Panc1 (cell line): Measurements from ENCODE around the gene SASH3. TPM values are rescaled to one million over a fixed set of nuclear protein-coding genes. Genes with fewer than 3 reads are reported as not detected.

Source experiments
- ATAC-seq: fragments of 200-7000 bp; cut with Tn5 transposase; 2 replicates; pipeline ENCODE4 v1.9.1; 2020; ENCODE audit warnings: mild to moderate bottlenecking, moderate library complexity
- BruUV-seq: library from RNA; stranded (reverse); fragments of 400-500 nt; replicated peaks from 2 replicates; lab custom pipeline; 2021; lab: Mats Ljungman, UMichigan
- CTCF ChIA-PET: fragments of 300-600 bp; sonication (Branson Sonifier 250); formaldehyde crosslinking; loops from one replicate; lab custom pipeline; 2022; ENCODE audit warnings: antibody characterized with exemption; lab: Charles Lee
- POLR2A ChIA-PET: fragments of 300-600 bp; sonication (Branson Sonifier 250); formaldehyde crosslinking; loops from one replicate; lab custom pipeline; 2022; ENCODE audit warnings: antibody characterized with exemption; lab: Charles Lee
- DNase-seq: peaks from one replicate; pipeline ENCODE4 v3.0.0-alpha.2; 2010; ENCODE audit warnings: low read depth, low spot score
- H3K27ac ChIP-seq: 2 replicates; pipeline ENCODE4 v1.5.1; 2011; ENCODE audit warnings: mild to moderate bottlenecking, low read length, inconsistent platforms
- H3K27me3 ChIP-seq: fragments of 200-500 bp; sonication (Bioruptor generic); 2 replicates; pipeline ENCODE4 v1.6.0; 2014; ENCODE audit warnings: low read length, inconsistent platforms; ENCODE audit not compliant: control insufficient read depth, insufficient read depth
- H3K36me3 ChIP-seq: fragments of 200-500 bp; sonication (Bioruptor generic); 2 replicates; pipeline ENCODE4 v1.5.1; 2014; ENCODE audit warnings: inconsistent platforms, mild to moderate bottlenecking, low read length, moderate library complexity; ENCODE audit not compliant: control insufficient read depth, insufficient read depth
- H3K4me1 ChIP-seq: 2 replicates; pipeline ENCODE4 v1.5.1; 2011; ENCODE audit warnings: inconsistent platforms, mild to moderate bottlenecking, low read length, moderate library complexity; ENCODE audit not compliant: control insufficient read depth, insufficient read depth
- H3K4me3 ChIP-seq, 2 experiments: 2 replicates each; pipeline ENCODE4 v1.5.1; 2011 to 2012; ENCODE audit warnings: low read depth in 2 of 2, low read length in 2 of 2, mild to moderate bottlenecking in 2 of 2, inconsistent platforms in 1 of 2, moderate library complexity in 1 of 2
- H3K9me3 ChIP-seq: fragments of 200-500 bp; sonication (Bioruptor generic); 2 replicates; pipeline ENCODE4 v1.5.1; 2014; ENCODE audit warnings: low read depth, mild to moderate bottlenecking, inconsistent platforms, low read length, moderate library complexity; ENCODE audit not compliant: control insufficient read depth, insufficient read depth
- POLR2AphosphoS5 ChIP-seq: IDR thresholded peaks from 2 replicates; pipeline ENCODE4 v1.6.1; 2012; ENCODE audit warnings: mild to moderate bottlenecking, low read depth, low read length, moderate library complexity
- SIN3A ChIP-seq: IDR thresholded peaks from 2 replicates; pipeline ENCODE4 v1.6.1; 2012; ENCODE audit warnings: low read depth, mild to moderate bottlenecking, low read length, moderate library complexity, borderline replicate concordance; ENCODE audit not compliant: insufficient read depth
- TCF7L2 ChIP-seq: IDR thresholded peaks from 2 replicates; pipeline ENCODE4 v1.6.1; 2011; ENCODE audit warnings: mild to moderate bottlenecking, low read depth, low read length, inconsistent platforms
- in situ Hi-C: cut with HindIII; loops from 2 replicates; pipeline ENCODE4 v1.10.0; 2016; ENCODE audit warnings: low sequenced_read_pairs, low pct_unique_long_range_greater_than_20kb
- intact Hi-C: fragments of 100-400 bp; cut with micrococcal nuclease; formaldehyde crosslinking; loops from one replicate; pipeline ENCODE4 v1.10.0; 2022; ENCODE audit not compliant: unreplicated experiment
- total RNA-seq: library from RNA; stranded (reverse); gene quantifications from one replicate; pipeline ENCODE4 v1.2.1, GENCODE V29; 2021; ENCODE audit not compliant: unreplicated experiment
- TF ChIP-seq, protein P1 (sequence below), 2 experiments: IDR thresholded peaks; 2 replicates each; pipeline ENCODE4 v1.6.1; 2011 to 2012; ENCODE audit warnings: low read depth in 2 of 2, control low read depth in 1 of 2, low read length in 1 of 2, mild to moderate bottlenecking in 1 of 2, moderate library complexity in 1 of 2; ENCODE audit not compliant: insufficient read depth in 1 of 2
- TF ChIP-seq, protein P2 (sequence below): fragments of 450-650 bp; IDR thresholded peaks from 2 replicates; pipeline ENCODE4 v1.5.1; 2017; ENCODE audit warnings: mild to moderate bottlenecking

Gene SASH3
- total RNA-seq, 1 experiment from 2014 or later, result 0.33 TPM

DNA sequence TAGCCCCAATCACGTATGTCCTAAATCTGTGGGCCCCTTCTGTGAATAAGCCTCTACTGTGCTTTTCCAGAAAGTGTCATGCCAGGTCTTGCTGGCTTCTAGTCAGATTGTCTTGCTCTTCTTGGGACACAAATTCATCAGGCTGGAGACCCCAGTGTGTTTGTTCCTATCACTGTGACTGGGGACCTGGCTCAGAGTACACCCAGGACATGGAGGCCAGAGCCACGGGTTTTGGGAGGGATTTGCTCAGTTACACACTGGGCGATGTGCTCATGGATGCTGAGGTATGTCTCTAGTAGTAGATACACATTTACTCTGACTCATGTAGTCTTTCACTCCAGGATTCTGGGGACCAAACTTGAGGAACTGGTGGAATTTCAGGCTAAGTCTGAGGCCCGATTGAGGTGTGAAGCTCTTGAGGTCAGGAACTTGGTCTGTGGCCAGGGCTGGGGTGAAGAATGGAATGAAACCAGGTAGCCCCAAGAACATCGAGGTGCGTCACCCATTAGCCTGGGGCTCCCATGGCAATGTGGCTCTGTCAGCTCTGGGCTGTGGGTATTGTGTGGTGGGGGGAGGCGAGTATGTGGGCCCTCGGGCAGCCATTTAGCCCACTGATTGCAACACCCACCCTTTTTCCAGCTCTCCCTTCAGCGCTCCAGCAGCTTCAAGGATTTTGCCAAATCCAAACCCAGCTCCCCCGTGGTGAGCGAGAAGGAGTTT lies 7.7 kb downstream of the SASH3 start:
- ChIA-PET POLR2A (interaction anchor here (0.6 kb wide), 1 partner anchor 9 kb away, joined by 4 read pairs; no protein-coding TSS in a partner anchor), CTCF (no interaction called here)
- ATAC-seq (no peak), DNase-seq (no peak)
- no TSS peak for BruUV-seq
- in situ Hi-C loops, result no loop called here
- H3K36me3 ChIP-seq, result no peaks in the 10 kb centered on the region
- intact Hi-C loops, result no loop called here
- no peak overlapping the region for H3K4me3 ChIP-seq
- no peaks in the 10 kb centered on the region for H3K4me1 ChIP-seq
- H3K27me3 ChIP-seq, result no peaks in the 10 kb centered on the region
- no peak overlapping the region for H3K27ac ChIP-seq
- TF ChIP-seq TCF7L2 (no peak), POLR2AphosphoS5 (no peak), SIN3A (no peak)
- TF ChIP-seq, protein P1, sequence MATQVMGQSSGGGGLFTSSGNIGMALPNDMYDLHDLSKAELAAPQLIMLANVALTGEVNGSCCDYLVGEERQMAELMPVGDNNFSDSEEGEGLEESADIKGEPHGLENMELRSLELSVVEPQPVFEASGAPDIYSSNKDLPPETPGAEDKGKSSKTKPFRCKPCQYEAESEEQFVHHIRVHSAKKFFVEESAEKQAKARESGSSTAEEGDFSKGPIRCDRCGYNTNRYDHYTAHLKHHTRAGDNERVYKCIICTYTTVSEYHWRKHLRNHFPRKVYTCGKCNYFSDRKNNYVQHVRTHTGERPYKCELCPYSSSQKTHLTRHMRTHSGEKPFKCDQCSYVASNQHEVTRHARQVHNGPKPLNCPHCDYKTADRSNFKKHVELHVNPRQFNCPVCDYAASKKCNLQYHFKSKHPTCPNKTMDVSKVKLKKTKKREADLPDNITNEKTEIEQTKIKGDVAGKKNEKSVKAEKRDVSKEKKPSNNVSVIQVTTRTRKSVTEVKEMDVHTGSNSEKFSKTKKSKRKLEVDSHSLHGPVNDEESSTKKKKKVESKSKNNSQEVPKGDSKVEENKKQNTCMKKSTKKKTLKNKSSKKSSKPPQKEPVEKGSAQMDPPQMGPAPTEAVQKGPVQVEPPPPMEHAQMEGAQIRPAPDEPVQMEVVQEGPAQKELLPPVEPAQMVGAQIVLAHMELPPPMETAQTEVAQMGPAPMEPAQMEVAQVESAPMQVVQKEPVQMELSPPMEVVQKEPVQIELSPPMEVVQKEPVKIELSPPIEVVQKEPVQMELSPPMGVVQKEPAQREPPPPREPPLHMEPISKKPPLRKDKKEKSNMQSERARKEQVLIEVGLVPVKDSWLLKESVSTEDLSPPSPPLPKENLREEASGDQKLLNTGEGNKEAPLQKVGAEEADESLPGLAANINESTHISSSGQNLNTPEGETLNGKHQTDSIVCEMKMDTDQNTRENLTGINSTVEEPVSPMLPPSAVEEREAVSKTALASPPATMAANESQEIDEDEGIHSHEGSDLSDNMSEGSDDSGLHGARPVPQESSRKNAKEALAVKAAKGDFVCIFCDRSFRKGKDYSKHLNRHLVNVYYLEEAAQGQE (IDR thresholded peaks at IDR 0.05; ENCODE audit: insufficient read depth in 1 of 2, low read depth in 2 of 2, low read length in 1 of 2), result no peak
- TF ChIP-seq, protein P2, sequence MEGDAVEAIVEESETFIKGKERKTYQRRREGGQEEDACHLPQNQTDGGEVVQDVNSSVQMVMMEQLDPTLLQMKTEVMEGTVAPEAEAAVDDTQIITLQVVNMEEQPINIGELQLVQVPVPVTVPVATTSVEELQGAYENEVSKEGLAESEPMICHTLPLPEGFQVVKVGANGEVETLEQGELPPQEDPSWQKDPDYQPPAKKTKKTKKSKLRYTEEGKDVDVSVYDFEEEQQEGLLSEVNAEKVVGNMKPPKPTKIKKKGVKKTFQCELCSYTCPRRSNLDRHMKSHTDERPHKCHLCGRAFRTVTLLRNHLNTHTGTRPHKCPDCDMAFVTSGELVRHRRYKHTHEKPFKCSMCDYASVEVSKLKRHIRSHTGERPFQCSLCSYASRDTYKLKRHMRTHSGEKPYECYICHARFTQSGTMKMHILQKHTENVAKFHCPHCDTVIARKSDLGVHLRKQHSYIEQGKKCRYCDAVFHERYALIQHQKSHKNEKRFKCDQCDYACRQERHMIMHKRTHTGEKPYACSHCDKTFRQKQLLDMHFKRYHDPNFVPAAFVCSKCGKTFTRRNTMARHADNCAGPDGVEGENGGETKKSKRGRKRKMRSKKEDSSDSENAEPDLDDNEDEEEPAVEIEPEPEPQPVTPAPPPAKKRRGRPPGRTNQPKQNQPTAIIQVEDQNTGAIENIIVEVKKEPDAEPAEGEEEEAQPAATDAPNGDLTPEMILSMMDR, result no peak
- no peaks in the 10 kb centered on the region for H3K9me3 ChIP-seq

DNA sequence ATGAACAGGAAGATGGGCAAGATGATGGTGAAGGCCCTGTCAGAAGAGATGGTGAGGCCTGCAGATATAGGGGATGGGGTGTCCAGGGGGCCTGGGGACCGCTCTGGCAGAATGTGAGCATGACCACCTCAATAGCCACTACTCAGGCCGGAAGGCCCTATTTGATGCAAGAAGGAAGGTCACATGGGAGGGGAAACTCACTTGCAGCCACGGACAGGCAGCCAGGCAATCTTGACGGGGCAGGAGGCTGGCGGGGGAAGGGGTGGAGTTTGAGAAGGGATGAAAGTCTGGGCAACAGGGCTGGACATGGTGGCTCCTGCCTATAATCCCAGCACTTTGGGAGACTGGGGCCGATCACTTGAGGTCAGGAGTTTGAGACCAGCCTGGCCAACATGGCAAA lies 8.8 kb downstream of the SASH3 start:
- DNase-seq, result no peak
- H3K4me3 ChIP-seq, result no peak overlapping the region
- no peaks in the 10 kb centered on the region for H3K9me3 ChIP-seq
- H3K27me3 ChIP-seq, result no peaks in the 10 kb centered on the region
- intact Hi-C loops, result no loop called here
- TF ChIP-seq TCF7L2 (no peak), SIN3A (no peak), POLR2AphosphoS5 (no peak)
- TF ChIP-seq, protein P1 (IDR thresholded peaks at IDR 0.05; ENCODE audit: insufficient read depth in 1 of 2, low read depth in 2 of 2, low read length in 1 of 2), result no peak
- TF ChIP-seq, protein P2, result no peak
- BruUV-seq, result no TSS peak
- no peaks in the 10 kb centered on the region for H3K4me1 ChIP-seq
- in situ Hi-C loops, result no loop called here
- H3K27ac ChIP-seq, result no peak overlapping the region
- H3K36me3 ChIP-seq, result no peaks in the 10 kb centered on the region
- POLR2A ChIA-PET, result no interaction called here
- no peak for ATAC-seq
- CTCF ChIA-PET, result no interaction called here
